NCI-H526 (cell line): ENCODE measurements around the gene MSMO1.
"Not testable (repeated sequence)": the region's sequence is repeated elsewhere in the genome, so short reads cannot be mapped to it uniquely, and the experiment has no call there.

Experiments used
- DNase-seq, 2 experiments: peaks; one replicate each; lab custom pipeline; 2025; lab: John Stamatoyannopoulos, UW

The MSMO1 gene

DNA sequence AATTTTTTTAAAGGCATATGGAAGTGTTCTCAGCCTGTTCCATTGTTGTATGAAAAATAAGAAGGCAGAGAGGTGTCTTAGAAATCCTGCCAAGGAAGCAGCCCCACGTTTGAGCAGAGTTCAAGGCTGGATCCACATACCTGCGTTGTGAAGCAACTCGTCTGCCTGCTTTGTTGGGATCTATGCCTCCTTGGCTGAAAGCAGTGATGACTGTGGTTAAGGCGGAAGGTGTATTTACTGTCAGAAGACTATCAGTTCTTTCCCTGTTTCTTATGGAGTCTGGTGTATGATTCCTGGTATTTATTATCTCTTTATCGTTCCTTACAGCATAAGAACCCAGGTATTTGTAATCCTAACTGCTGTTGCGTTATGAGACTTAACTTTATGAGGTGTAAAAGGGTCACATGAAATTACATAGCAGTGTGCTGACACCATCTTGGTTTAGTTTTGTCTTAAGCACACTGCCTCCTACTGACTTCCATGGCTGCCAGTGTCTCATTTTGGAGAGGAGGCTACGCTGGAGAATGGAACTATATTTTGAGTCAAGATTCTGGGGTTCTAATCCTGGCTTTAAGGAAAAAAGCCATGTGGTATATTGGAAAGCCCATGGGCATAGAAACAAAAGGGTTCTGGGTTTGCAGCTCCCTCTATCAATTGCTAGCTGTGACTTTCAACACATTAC, 3.1 kb upstream of the MSMO1 start:
- DNase-seq, result no peak

- no peak for DNase-seq
Observed at GRCh38 chr4:165324918-165325304, 2.6 kb upstream of the MSMO1 start.

DNA sequence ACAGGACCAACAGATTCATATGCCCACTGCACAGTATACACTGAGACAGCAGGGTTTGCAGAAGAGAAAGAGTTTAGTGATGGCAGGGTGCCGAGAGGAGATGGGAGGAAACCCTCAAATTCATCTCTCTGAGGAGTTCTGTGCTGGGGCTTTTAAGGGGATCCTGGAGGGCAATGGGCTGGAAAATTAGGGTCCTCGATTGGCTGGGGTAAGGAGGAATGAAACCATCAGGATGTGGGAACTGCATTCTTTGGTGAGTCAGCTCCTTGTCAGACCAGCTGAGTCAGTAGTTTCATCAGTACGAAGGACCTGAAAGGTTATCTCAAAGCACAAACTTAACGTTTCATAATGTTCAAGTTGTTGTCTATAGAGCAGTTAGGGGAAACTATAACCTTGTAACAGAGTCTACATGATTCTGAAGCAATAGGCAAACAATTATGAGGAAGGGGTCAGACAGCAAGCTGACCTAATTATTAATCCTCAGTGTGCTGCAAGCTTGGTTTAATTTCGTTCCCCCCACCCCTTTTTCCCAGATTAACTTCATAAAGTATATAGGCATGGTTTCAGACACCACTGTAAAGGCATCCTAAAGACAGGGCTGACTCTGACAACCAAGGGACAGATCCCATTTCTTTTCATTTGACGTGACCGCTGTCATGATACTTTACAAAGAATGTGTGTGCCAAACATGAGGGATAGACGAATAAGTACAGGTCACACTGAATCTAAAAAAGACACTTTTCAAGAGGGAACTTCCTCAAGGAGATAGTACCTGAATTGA, 1.5 kb upstream of the MSMO1 start:
- DNase-seq, result no peak

- peak in 1 of 2 experiments; percentile 47 for DNase-seq
Observed at GRCh38 chr4:165326831-165327210, 648 bp upstream of the MSMO1 start.

- peak in 1 of 2 experiments; percentile 49 for DNase-seq
Observed at GRCh38 chr4:165328101-165328425, 594 bp downstream of the MSMO1 start.

- DNase-seq, result peak in 1 of 2 experiments; percentile 23
Observed at GRCh38 chr4:165328708-165329107, 1.2 kb downstream of the MSMO1 start.

DNA sequence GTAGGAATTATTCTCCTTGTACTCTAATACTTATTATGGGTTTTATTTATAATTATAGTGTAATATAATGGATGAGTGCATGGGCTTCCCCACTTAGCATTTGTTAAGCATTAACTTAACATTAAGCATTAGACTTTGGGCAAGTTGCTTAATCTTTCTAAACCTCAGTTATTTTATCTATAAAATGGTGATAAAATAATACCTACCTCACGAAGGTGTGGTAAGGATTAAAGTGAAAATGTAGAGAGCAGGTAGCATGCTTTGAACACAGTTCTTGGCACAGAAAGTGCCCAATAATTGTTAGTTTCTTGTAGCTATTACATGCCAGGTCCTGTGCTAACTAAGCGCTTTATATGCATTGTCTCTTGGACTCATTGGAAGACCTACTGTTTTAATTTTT, 2.6 kb downstream of the MSMO1 start:
- no peak for DNase-seq

DNA sequence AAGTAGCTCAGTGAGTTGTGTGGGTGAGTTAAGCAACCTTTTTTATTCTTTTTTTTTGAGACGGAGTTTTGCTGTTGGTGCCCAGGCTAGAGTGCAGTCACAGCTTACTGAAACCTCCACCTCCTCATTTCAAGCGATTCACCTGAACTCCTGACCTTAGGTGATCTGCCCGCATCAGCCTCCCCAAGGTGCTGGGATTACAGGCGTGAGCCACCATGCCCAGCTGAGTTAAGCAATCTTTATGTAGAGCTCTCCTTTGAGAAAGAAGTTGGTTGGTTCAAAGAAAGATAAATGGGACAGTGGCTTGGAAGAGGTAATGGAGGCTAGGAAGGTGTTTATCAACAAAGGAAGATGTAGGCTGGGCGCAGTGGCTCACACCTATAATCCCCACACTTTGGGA, 3.2 kb downstream of the MSMO1 start:
- no peak for DNase-seq

DNA sequence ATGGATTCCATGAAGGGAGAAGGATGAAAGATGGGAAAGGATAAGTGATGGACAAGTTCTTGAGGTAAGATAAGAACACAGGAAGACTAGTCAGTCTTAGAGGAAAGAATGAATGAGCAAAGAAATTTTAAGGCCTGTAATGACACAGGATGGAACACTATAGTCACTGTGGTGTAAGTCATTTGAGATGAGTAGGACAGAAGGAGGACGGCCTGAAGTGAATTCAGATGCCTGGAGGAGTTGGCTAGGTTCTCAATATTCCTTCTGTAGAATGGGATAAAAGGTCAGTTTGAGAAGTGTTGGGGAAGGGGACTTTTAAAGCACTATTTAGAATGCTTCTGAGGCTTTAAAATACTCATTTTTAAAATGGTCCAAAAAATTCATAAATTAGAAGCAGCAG, 3.9 kb downstream of the MSMO1 start:
- DNase-seq, result peak; percentile 17 to 46

- peak in 1 of 2 experiments; percentile 59 for DNase-seq
Observed at GRCh38 chr4:165331823-165332222, 4.4 kb downstream of the MSMO1 start.

- no peak for DNase-seq
Observed at GRCh38 chr4:165332502-165332901, 5.0 kb downstream of the MSMO1 start.

- DNase-seq, result no peak
Observed at GRCh38 chr4:165335163-165335703, 7.8 kb downstream of the MSMO1 start.

DNA sequence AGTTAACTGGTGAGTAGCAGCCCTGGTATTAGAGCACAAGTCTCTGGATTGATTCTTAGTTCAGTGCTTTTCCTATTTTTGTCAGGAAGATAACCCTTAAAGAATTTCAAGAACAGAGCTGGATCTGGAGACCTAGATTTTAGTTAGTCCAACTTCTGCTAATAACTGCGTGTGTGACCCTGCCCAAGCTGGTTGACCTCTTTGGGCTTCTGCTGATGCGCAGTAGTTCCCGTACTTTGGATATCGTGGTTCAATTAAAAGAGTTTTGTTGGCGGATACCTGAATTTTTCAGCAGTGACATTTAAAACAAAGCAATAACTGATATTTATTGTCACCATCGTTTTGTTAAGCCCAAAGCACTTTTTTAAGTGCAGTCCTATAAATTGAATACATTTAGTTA, 9.3 kb downstream of the MSMO1 start:
- no peak for DNase-seq

GRCh38 chr4:165342340-165342739, 14.9 kb downstream of the MSMO1 start:
- DNase-seq, result not testable (repeated sequence)

GRCh38 chr4:165343353-165344191, 16.1 kb downstream of the MSMO1 start:
- DNase-seq, result peak in 1 of 2 experiments; percentile 30

DNA sequence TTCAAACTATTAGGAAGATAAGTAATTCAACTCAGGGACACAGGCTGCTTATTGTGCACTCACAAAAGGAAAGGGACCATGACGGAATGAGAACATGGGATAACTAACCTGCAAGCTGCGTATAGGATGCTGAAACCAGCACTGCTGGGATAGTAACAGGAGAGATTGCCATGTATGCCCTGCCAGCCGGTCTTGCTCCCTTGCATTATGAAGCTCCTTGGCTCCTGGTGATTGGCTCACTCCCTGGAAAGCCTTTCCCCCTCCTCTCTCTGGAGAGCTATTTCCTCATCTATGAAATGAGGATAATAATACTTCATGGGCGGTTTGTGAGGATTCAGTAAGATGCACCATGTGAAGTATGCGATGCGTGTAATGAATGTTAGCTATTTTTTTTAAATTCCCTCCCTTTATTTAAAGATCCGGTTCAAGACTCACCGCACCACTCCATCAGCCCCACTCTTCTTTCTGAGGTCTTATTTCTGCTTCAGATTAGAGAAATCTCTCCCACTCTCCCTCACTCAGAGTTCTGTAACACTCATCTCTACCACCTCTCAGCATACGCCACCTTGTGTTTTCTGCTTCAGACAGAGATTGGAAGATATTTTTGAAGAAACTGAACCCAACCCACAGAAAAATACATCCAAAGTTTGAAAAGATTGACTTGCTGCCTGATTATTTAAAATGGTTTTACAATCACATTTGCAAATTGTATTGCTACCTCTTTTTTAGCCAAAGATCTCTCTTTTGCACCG, 18.4 kb downstream of the MSMO1 start:
- DNase-seq, result no peak

GRCh38 chr4:165347647-165348569, 20.4 kb downstream of the MSMO1 start:
- DNase-seq, result no peak

DNA sequence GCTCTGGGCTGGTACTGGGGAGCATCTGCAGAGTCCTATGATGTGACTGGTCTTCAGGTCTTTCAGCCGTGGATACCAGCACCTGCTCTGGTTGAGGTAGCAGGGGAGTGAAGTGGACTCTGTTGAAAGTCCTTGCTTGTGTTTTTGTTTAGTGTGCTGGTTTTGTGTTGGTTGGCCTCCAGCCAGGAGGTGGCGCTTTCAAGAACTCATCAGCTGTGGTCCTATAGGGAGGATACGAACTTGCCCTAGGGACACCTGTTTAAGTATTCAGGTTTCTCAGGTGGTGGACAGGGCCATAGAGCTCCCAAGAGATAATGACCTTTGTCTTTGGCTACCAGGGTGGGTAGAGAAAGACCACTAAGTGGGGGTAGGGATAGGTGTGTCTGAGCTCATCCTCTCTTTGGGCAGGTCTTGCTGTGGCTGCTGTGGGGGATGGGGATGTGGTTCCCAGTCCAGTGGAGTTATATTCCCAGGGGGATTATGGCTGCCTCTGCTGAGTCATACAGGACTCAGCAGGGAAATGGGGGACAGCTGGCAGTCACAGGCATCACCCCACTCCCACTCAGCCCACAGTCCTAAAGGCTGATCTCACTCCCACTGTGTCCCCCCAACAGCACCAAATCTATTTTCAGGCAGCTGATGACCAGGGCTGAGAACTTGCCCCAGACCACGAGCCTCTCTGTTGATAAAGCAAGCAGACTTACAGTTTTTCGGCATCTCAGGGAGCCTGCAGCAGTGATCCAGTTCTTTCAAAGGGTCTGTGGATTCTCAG, 24.1 kb downstream of the MSMO1 start:
- DNase-seq, result no peak

GRCh38 chr4:165355900-165356300, 28.4 kb downstream of the MSMO1 start:
- DNase-seq, result peak; percentile 19 to 64

DNA sequence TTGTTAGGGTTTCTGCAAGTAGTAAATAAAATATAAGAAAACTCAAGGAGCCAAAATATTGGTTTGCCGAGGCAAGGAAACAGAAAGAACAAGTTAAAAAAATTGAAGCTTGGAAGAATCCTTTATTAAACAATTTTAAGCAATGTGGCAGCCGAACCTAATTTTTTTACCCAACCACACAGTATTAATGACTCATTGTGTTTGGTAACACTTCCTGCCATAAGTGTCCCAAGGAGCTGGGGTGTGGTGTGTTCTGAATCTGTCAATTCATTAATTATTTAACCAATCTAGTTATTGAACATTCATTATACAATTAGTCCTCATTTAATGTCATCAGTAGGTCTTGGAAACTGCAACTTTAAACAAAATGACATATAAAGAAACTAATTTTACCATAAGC, 32.0 kb downstream of the MSMO1 start:
- DNase-seq, result no peak
